Measurements from ENCODE around the gene XPOT. TPM values are rescaled to one million over a fixed set of nuclear protein-coding genes. Genes with fewer than 3 reads are reported as not detected.

Gene XPOT
- total and polyA plus RNA-seq, 2 donors (not counting 1 experiment from before 2014, with no cell fraction given): 11.7 to 48.8 TPM

DNA sequence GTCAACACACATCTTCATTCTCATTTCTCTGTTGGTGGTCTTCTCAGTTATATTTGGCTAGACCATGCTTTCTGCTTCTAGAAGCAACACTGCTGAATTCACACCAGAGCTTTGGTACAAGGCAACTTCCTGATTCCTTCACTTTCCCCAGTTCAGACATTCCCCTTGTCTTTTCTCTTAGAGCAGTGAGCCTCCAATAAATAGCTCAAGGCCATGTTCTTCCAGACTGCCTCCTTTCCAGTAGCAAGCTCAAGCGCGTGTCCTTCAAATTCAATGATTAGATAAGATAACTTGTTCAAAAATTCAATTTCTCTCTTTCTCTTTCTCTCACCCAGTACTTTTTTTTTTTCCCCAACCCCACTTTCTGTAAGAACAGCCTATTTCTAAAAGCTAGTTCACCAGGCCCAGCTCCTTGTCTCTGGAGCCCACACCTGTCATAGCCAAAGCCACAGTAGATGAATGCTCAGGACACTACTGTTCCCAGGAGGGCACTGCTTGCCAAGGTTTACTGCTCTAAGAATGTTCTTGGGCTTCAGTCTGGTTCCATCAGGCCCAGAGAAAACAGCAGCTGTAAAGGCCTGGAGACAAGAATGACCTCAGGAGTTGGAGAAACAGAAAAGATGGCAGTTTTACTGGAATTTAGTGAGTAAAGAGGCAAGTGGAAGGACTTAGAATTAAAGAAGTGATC lies 65.4 kb downstream of the XPOT start:
- ATAC-seq (ENCODE audit: low read depth) (no peak), DNase-seq (no peak)
- no peak overlapping the region for H3K27ac ChIP-seq (ENCODE audit: low read length in 2 of 2)
- peak overlapping the region; percentile 2 for H3K27ac Mint-ChIP-seq
- H3K4me3 Mint-ChIP-seq: no peak overlapping the region
- H3K27me3 Mint-ChIP-seq: no peaks in the 10 kb centered on the region
- intact Hi-C loops (cut with micrococcal nuclease): no loop called here
- H3K79me2 ChIP-seq (ENCODE audit: control insufficient read depth, insufficient read depth, low read length): peaks cover 7% of the 10 kb centered on the region
- no peaks in the 10 kb centered on the region for H3K9me3 Mint-ChIP-seq (ENCODE audit: insufficient read depth)
- no peaks in the 10 kb centered on the region for H4K20me1 ChIP-seq (ENCODE audit: control insufficient read depth, insufficient read depth, low read length, poor library complexity, severe bottlenecking)
- no peak overlapping the region for H2AFZ ChIP-seq (ENCODE audit: insufficient read depth, low read depth, low read length, poor library complexity, severe bottlenecking)
- WGBS (ENCODE audit: insufficient coverage): no CpG with 5 or more reads among the region's 2 CpGs
- no peak overlapping the region for H3K4me2 ChIP-seq (replicated peaks; ENCODE audit: low read depth, low read length, poor library complexity, severe bottlenecking)
- no peaks in the 10 kb centered on the region for H3K4me1 ChIP-seq (ENCODE audit: control insufficient read depth in 2 of 2, insufficient read depth in 2 of 2, low read length in 2 of 2)
- H3K36me3 ChIP-seq (replicated peaks in 1 of 2; ENCODE audit: control extremely low read depth in 1 of 2, control insufficient read depth in 1 of 2, extremely low read depth in 1 of 2, insufficient read depth in 2 of 2, low read length in 1 of 2): peaks cover 23 to 62% of the 10 kb centered on the region in 2 experiments
- peaks cover 0 to 1% (median under 1%) of the 10 kb centered on the region in 3 donors for H3K9me3 ChIP-seq (ENCODE audit: control extremely low read depth in 1 of 3, control insufficient read depth in 2 of 3, insufficient read depth in 1 of 3, low read length in 2 of 3)
- ChIA-PET POLR2A (no interaction called here), CTCF (no interaction called here)
- H3K9ac ChIP-seq (ENCODE audit: low read length): no peak overlapping the region
- TF ChIP-seq, protein P1, sequence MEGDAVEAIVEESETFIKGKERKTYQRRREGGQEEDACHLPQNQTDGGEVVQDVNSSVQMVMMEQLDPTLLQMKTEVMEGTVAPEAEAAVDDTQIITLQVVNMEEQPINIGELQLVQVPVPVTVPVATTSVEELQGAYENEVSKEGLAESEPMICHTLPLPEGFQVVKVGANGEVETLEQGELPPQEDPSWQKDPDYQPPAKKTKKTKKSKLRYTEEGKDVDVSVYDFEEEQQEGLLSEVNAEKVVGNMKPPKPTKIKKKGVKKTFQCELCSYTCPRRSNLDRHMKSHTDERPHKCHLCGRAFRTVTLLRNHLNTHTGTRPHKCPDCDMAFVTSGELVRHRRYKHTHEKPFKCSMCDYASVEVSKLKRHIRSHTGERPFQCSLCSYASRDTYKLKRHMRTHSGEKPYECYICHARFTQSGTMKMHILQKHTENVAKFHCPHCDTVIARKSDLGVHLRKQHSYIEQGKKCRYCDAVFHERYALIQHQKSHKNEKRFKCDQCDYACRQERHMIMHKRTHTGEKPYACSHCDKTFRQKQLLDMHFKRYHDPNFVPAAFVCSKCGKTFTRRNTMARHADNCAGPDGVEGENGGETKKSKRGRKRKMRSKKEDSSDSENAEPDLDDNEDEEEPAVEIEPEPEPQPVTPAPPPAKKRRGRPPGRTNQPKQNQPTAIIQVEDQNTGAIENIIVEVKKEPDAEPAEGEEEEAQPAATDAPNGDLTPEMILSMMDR (IDR thresholded peaks at IDR 0.05): no peak
- TF ChIP-seq EZH2 (IDR thresholded peaks at IDR 0.05; ENCODE audit: borderline replicate concordance, insufficient read depth, low read depth, low read length, poor library complexity, severe bottlenecking): no peak
- no peaks in the 10 kb centered on the region for H3K4me1 Mint-ChIP-seq
- H3K27me3 ChIP-seq (replicated peaks in 1 of 4; ENCODE audit: control extremely low read depth in 1 of 4, control insufficient read depth in 3 of 4, insufficient read depth in 4 of 4, low read length in 3 of 4): no peaks in the 10 kb centered on the region
- H3K4me3 ChIP-seq (ENCODE audit: control extremely low read depth in 1 of 5, extremely low read depth in 1 of 5, insufficient read depth in 1 of 5, low read depth in 2 of 5, low read length in 4 of 5): no peak overlapping the region

DNA sequence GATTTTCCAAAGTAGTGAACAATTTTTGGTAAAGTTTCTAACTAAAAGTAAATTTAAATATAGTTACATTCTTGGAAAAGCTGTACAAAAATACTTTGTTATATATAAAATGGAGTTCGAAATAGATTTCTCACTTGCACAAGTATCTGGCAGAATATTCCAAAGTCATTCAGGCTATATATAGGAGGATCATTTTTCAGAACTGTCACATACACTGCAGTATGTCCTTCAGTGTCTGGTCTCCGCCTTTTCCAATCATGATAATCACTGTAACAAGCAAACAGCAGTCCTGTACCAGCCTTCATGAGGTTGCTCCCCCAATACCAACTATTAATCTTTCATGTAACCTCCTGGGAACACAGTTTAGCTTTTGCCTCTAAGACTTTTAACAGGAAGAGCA lies 66.3 kb downstream of the XPOT start:
- Histone ChIP-seq H3K4me2 (replicated peaks; ENCODE audit: low read depth, low read length, poor library complexity, severe bottlenecking) (no peak overlapping the region), H3K9me3 (ENCODE audit: control extremely low read depth in 1 of 3, control insufficient read depth in 2 of 3, insufficient read depth in 1 of 3, low read length in 2 of 3) (peaks cover under 1 to 4% (median 1%) of the 10 kb centered on the region in 3 donors), H3K9ac (ENCODE audit: low read length) (no peak overlapping the region), H4K20me1 (ENCODE audit: control insufficient read depth, insufficient read depth, low read length, poor library complexity, severe bottlenecking) (no peaks in the 10 kb centered on the region), H3K27me3 (replicated peaks in 1 of 4; ENCODE audit: control extremely low read depth in 1 of 4, control insufficient read depth in 3 of 4, insufficient read depth in 4 of 4, low read length in 3 of 4) (no peaks in the 10 kb centered on the region), H3K4me3 (ENCODE audit: control extremely low read depth in 1 of 5, extremely low read depth in 1 of 5, insufficient read depth in 1 of 5, low read depth in 2 of 5, low read length in 4 of 5) (no peak overlapping the region), H3K27ac (ENCODE audit: low read length in 2 of 2) (no peak overlapping the region), H2AFZ (ENCODE audit: insufficient read depth, low read depth, low read length, poor library complexity, severe bottlenecking) (no peak overlapping the region), H3K4me1 (ENCODE audit: control insufficient read depth in 2 of 2, insufficient read depth in 2 of 2, low read length in 2 of 2) (no peaks in the 10 kb centered on the region), H3K36me3 (replicated peaks in 1 of 2; ENCODE audit: control extremely low read depth in 1 of 2, control insufficient read depth in 1 of 2, extremely low read depth in 1 of 2, insufficient read depth in 2 of 2, low read length in 1 of 2) (peaks cover 27 to 58% of the 10 kb centered on the region in 2 experiments), H3K79me2 (ENCODE audit: control insufficient read depth, insufficient read depth, low read length) (peaks cover 7% of the 10 kb centered on the region)
- TF ChIP-seq, protein P1 (IDR thresholded peaks at IDR 0.05): no peak
- TF ChIP-seq EZH2 (IDR thresholded peaks at IDR 0.05; ENCODE audit: borderline replicate concordance, insufficient read depth, low read depth, low read length, poor library complexity, severe bottlenecking): no peak
- ATAC-seq (ENCODE audit: low read depth) (no peak), DNase-seq (no peak)
- Mint-ChIP-seq H3K4me1 (no peaks in the 10 kb centered on the region), H3K4me3 (no peak overlapping the region), H3K9me3 (ENCODE audit: insufficient read depth) (no peaks in the 10 kb centered on the region), H3K27ac (no peak overlapping the region), H3K27me3 (no peaks in the 10 kb centered on the region)
- ChIA-PET CTCF (no interaction called here), POLR2A (no interaction called here)
- 100% methylated on average over 1 of the region's 2 CpGs for WGBS (ENCODE audit: insufficient coverage)
- intact Hi-C loops (cut with micrococcal nuclease): no loop called here

All from B cell (primary cell).